Hepatocyte (in vitro differentiated cells): ENCODE measurements around the gene PHGDH. TPM values are rescaled to one million over a fixed set of nuclear protein-coding genes. Genes with fewer than 3 reads are reported as not detected.

Experiments
- DNase-seq: peaks from one replicate; pipeline ENCODE4 v3.0.0-alpha.2; 2016; ENCODE audit warnings: low spot score
- H2AFZ ChIP-seq: fragments of 200-600 bp; sonication (generic); 2 replicates; pipeline ENCODE4 v1.6.0; 2016; ENCODE audit warnings: antibody characterized with exemption, mild to moderate bottlenecking
- H3K27ac ChIP-seq: fragments of 200-600 bp; sonication (generic); 2 replicates; pipeline ENCODE4 v1.5.1; 2016; ENCODE audit warnings: mild to moderate bottlenecking
- H3K27me3 ChIP-seq: fragments of 200-600 bp; sonication (generic); 2 replicates; pipeline ENCODE4 v1.6.1; 2016
- H3K36me3 ChIP-seq: fragments of 200-600 bp; sonication (generic); replicated peaks from 2 replicates; pipeline ENCODE4 v1.5.1; 2016; ENCODE audit warnings: low read depth; ENCODE audit not compliant: insufficient read depth
- H3K4me1 ChIP-seq: fragments of 200-600 bp; sonication (generic); 2 replicates; pipeline ENCODE4 v1.5.1; 2016; ENCODE audit warnings: mild to moderate bottlenecking, moderate library complexity; ENCODE audit not compliant: insufficient read depth
- H3K4me2 ChIP-seq: fragments of 200-600 bp; sonication (generic); 2 replicates; pipeline ENCODE4 v1.6.0; 2016
- H3K4me3 ChIP-seq: fragments of 200-600 bp; sonication (generic); 2 replicates; pipeline ENCODE4 v1.5.1; 2016; ENCODE audit warnings: mild to moderate bottlenecking
- H3K79me2 ChIP-seq: fragments of 200-600 bp; sonication (generic); 2 replicates; pipeline ENCODE4 v1.6.0; 2017; ENCODE audit warnings: mild to moderate bottlenecking
- H3K9me2 ChIP-seq: fragments of 200-600 bp; sonication (generic); replicated peaks from 2 replicates; pipeline ENCODE4 v1.6.0; 2017; ENCODE audit warnings: mild to moderate bottlenecking; ENCODE audit not compliant: insufficient read depth
- H3K9me3 ChIP-seq: fragments of 200-600 bp; sonication (generic); 2 replicates; pipeline ENCODE4 v1.5.1; 2016; ENCODE audit warnings: low read depth, mild to moderate bottlenecking
- H4K20me1 ChIP-seq: fragments of 200-600 bp; sonication (generic); 2 replicates; pipeline ENCODE4 v1.6.0; 2016; ENCODE audit warnings: mild to moderate bottlenecking; ENCODE audit not compliant: insufficient read depth, poor library complexity, severe bottlenecking
- EZH2 ChIP-seq: fragments of 200-600 bp; sonication (generic); IDR thresholded peaks from 2 replicates; pipeline ENCODE4 v1.6.1; 2016; ENCODE audit warnings: antibody characterized with exemption, mild to moderate bottlenecking, borderline replicate concordance
- EZH2phosphoT487 ChIP-seq: fragments of 200-600 bp; sonication (generic); IDR thresholded peaks from one replicate; pipeline ENCODE4 v1.6.1; 2018; ENCODE audit warnings: antibody characterized with exemption, mild to moderate bottlenecking, low read depth, moderate library complexity; ENCODE audit not compliant: unreplicated experiment, severe bottlenecking
- WGBS: methylation state at CpG from one replicate; pipeline ENCODE4 v1.1.6; 2016; ENCODE audit warnings: low lambda C conversion rate; ENCODE audit errors: missing lambda C conversion rate; 5-methylcytosine and 5-hydroxymethylcytosine counted together
- polyA plus RNA-seq: library from polyadenylated mRNA; unstranded; fragments of >200 nt; fragmentation: Nextera tagmentation; extraction: Ambion mirVana; gene quantifications from 2 replicates; pipeline ENCODE4 v1.2.1, GENCODE V29; 2016
- total RNA-seq: library from RNA; depleted of rRNA; stranded (reverse); fragments of >200 nt; gene quantifications from 2 replicates; pipeline ENCODE4 v1.2.3, GENCODE V29; 2014
- TF ChIP-seq, protein P1 (sequence below): fragments of 200-600 bp; sonication (generic); IDR thresholded peaks from 2 replicates; pipeline ENCODE4 v1.5.1; 2016; ENCODE audit warnings: antibody characterized with exemption, mild to moderate bottlenecking; ENCODE audit not compliant: poor library complexity

The PHGDH gene
- total and polyA plus RNA-seq, 2 experiments from 2014 or later = 138 to 167 TPM

GRCh38 chr1:119744598-119744942, 32.8 kb downstream of the PHGDH start:
- peaks cover 17% of the 10 kb centered on the region for H3K4me1 ChIP-seq
- no peak for DNase-seq
- no peaks in the 10 kb centered on the region for H3K36me3 ChIP-seq
- H3K9me2 ChIP-seq = no peaks in the 10 kb centered on the region
- no peak overlapping the region for H3K4me3 ChIP-seq
- TF ChIP-seq EZH2 = no peak
- TF ChIP-seq EZH2phosphoT487 = no peak
- TF ChIP-seq, protein P1, sequence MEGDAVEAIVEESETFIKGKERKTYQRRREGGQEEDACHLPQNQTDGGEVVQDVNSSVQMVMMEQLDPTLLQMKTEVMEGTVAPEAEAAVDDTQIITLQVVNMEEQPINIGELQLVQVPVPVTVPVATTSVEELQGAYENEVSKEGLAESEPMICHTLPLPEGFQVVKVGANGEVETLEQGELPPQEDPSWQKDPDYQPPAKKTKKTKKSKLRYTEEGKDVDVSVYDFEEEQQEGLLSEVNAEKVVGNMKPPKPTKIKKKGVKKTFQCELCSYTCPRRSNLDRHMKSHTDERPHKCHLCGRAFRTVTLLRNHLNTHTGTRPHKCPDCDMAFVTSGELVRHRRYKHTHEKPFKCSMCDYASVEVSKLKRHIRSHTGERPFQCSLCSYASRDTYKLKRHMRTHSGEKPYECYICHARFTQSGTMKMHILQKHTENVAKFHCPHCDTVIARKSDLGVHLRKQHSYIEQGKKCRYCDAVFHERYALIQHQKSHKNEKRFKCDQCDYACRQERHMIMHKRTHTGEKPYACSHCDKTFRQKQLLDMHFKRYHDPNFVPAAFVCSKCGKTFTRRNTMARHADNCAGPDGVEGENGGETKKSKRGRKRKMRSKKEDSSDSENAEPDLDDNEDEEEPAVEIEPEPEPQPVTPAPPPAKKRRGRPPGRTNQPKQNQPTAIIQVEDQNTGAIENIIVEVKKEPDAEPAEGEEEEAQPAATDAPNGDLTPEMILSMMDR = no peak
- H4K20me1 ChIP-seq = no peaks in the 10 kb centered on the region
- no peaks in the 10 kb centered on the region for H3K79me2 ChIP-seq
- no peaks in the 10 kb centered on the region for H3K27me3 ChIP-seq
- no peak overlapping the region for H2AFZ ChIP-seq
- H3K9me3 ChIP-seq = no peaks in the 10 kb centered on the region
- WGBS = 100% methylated on average over 1 of the region's 1 CpG
- no peak overlapping the region for H3K27ac ChIP-seq
- no peak overlapping the region for H3K4me2 ChIP-seq

DNA sequence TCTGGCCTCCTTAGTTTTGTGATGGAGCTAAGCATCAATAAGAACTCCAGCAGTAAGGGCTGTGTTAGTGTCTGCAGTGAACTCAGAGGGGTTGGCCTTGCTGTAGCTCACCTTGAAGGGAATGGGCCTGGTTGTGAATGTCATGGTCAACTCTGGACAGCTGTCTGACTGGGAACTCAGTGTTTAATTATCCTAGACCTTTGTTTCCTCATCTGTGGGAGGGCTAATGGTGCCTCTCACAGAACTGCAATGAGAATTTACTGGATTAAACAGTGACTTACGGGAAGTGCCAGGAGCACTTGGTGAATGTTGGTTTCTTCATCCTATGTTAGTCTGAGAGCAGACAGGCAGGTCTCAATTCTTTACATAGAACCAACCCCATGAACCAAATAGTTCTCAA, 33.3 kb downstream of the PHGDH start:
- no peaks in the 10 kb centered on the region for H3K9me3 ChIP-seq
- no peak overlapping the region for H3K4me3 ChIP-seq
- H4K20me1 ChIP-seq = no peaks in the 10 kb centered on the region
- H2AFZ ChIP-seq = no peak overlapping the region
- WGBS = 74% methylated on average over 1 of the region's 1 CpG
- TF ChIP-seq, protein P1 = no peak
- TF ChIP-seq EZH2 (no peak), EZH2phosphoT487 (no peak)
- H3K36me3 ChIP-seq = no peaks in the 10 kb centered on the region
- peaks cover 17% of the 10 kb centered on the region for H3K4me1 ChIP-seq
- H3K27me3 ChIP-seq = no peaks in the 10 kb centered on the region
- H3K79me2 ChIP-seq = no peaks in the 10 kb centered on the region
- no peak overlapping the region for H3K27ac ChIP-seq
- no peak for DNase-seq
- no peak overlapping the region for H3K4me2 ChIP-seq
- no peaks in the 10 kb centered on the region for H3K9me2 ChIP-seq

DNA sequence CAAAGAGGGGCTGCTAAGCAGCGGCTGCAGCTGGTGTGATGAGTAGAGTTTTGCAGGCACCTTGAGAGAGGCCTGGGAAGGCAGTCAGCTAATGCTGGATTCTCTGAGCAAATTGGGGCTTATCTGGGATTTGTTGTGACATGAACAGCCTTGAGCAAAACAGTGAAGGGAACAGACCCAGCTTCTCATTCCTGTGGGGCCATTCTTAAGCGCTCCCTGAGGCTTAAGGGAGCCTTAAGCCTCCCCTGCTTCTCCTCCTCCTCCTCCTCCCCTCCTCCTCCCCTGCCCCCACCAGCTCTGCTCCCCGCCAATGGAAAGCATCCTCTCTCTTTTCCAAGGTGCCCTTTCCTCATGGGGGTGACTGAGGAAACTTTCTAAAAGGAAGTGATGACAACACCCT, 35.7 kb downstream of the PHGDH start:
- Histone ChIP-seq H3K4me3 (no peak overlapping the region), H3K27me3 (no peaks in the 10 kb centered on the region), H3K4me2 (no peak overlapping the region), H3K79me2 (no peaks in the 10 kb centered on the region), H3K9me2 (no peaks in the 10 kb centered on the region), H3K36me3 (no peaks in the 10 kb centered on the region), H3K27ac (peak overlapping the region; percentile 42), H4K20me1 (no peaks in the 10 kb centered on the region), H2AFZ (no peak overlapping the region), H3K9me3 (no peaks in the 10 kb centered on the region), H3K4me1 (peaks cover 17% of the 10 kb centered on the region)
- WGBS = 52% methylated on average over 2 of the region's 3 CpGs
- TF ChIP-seq, protein P1 = no peak
- no peak for TF ChIP-seq EZH2
- TF ChIP-seq EZH2phosphoT487 = no peak
- DNase-seq = no peak

- 75% methylated on average over 4 of the region's 4 CpGs for WGBS
Observed at GRCh38 chr1:119748040-119748439, 36.3 kb downstream of the PHGDH start.

More at GRCh38 chr1:119748040-119748439, 36.3 kb downstream of the PHGDH start:
- H4K20me1 ChIP-seq = no peaks in the 10 kb centered on the region
- H3K27me3 ChIP-seq = no peaks in the 10 kb centered on the region
- DNase-seq = no peak
- H3K4me1 ChIP-seq = peaks cover 17% of the 10 kb centered on the region
- no peaks in the 10 kb centered on the region for H3K36me3 ChIP-seq
- no peak overlapping the region for H3K4me3 ChIP-seq
- TF ChIP-seq EZH2phosphoT487 = no peak
- TF ChIP-seq, protein P1 = no peak
- TF ChIP-seq EZH2 = no peak
- H3K9me3 ChIP-seq = no peaks in the 10 kb centered on the region
- H3K4me2 ChIP-seq = no peak overlapping the region
- H3K9me2 ChIP-seq = no peaks in the 10 kb centered on the region
- peak overlapping the region; percentile 42 for H3K27ac ChIP-seq
- H3K79me2 ChIP-seq = no peaks in the 10 kb centered on the region
- H2AFZ ChIP-seq = no peak overlapping the region
